CD4-positive, alpha-beta T cell treated with Interleukin-4 for 4 hours (primary cell): ENCODE measurements around the gene SCMH1.

Experiments
- DNase-seq: peaks from one replicate; pipeline ENCODE4 v3.0.0-alpha.2; 2020

Gene SCMH1

GRCh38 chr1:40987439-40988276, 254.4 kb downstream of the SCMH1 start:
- no peak for DNase-seq

DNA sequence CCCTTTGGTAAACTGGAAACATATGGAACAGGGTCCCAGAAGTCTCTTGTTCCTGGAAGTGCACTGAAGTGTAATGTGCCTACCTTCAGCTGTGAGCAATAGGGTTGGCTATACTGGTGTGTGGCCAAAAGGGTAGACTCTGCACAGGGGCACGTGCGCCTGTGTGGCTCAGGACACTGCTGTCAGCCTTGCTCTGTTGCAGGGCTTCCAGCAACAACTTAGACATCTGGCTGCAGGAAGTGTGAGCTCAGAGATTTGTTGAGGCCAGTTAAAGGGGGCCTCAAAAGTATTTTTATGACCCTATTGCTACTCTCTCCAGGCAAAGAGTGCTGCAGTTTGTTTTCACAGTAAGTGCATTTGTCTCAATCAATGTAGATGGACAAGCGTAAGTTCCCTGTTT, 255.2 kb downstream of the SCMH1 start:
- DNase-seq = no peak

GRCh38 chr1:40986328-40986783, 255.8 kb downstream of the SCMH1 start:
- DNase-seq = no peak

GRCh38 chr1:40985875-40986274, 256.2 kb downstream of the SCMH1 start:
- DNase-seq = no peak

DNA sequence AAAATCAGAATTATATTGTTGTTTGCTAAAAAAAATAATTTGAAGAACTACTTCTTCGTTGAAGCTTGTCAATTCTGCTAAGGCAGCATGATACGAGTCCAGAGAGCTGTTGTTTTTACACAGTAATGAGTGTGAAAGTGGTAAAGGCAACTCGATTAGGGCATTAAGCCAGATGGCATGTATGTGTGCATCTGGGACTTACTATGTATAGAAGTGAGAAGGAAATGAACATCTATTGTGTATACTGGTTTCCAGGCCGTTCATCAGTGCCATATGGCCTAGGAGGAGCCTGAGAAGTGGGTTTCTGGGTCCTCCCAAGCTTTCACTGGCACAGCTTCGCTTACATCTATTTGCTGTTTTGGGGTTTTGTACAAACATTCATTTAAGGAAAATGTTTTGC, 256.9 kb downstream of the SCMH1 start:
- DNase-seq = no peak

DNA sequence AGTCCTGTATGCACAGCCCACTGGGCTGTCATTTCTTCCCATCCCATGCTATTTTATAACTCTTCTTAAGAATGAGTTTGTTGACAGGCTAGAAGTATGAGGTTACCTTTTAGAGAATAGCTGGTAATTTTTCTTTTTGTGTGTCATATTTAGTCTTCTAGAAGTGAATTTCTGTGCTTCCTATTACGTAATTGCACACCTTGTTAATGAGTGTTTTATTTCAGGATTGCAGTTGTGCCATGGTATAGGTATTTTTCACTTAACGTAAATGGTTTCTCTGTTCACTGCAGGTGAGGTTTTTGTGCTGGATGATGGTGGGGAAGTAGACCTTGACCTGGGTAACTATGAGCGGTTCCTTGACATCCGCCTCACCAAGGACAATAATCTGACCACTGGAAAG, 257.6 kb downstream of the SCMH1 start:
- DNase-seq = no peak

- no peak for DNase-seq
These were observed 258.0 kb downstream of the SCMH1 start for GRCh38 chr1:40984066-40984465.

DNA sequence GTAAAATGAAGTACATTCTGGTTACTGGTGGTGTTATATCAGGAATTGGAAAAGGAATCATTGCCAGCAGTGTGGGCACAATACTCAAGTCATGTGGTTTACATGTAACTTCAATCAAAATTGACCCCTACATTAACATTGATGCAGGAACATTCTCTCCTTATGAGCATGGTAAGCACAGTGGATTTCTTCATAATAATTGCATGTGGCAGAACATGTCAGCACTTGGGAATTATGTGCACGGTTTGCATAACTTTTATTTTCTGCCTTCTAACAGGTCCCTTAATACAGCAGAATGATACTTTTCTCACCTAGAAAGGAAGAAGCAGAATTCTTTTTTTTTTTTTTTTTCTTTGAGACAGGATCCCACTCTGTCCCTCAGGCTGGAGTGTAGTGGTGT, 258.8 kb downstream of the SCMH1 start:
- no peak for DNase-seq

- DNase-seq = no peak
These were observed 259.4 kb downstream of the SCMH1 start for GRCh38 chr1:40982721-40983120.

- no peak for DNase-seq
These were observed 260.2 kb downstream of the SCMH1 start for GRCh38 chr1:40981691-40982448.

DNA sequence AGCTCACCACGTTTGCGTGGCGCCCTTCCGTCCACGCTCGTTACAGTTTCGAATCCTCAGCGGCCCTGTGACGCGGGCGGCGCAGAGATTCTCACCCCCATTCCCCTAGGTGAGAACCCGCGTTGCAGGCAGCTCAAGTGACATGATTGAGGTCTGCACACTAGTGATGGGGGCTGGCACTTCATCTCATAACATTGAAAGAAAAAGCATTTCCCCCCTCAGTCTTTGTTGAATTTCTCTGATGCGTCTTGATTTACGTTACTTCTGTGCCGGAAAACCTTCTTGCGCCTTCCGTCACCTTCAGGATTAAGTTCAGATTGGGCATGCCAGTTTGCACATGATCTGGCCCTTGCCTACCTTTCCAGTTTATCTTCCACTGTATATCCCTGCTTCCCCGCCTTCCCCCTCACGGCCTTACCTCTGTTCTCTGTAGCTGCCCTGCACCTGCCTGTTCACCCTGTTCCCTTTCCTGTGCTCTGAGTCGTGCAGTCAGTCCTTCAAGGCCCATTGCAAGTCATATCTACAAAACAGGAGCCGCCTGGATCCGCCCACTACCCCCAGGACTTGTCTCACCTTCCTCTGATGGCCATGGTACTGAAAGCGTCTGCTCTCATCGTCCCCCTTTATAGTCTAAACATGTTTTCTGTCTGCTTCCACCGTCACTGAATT, 261.5 kb downstream of the SCMH1 start:
- DNase-seq = peak; percentile 45

DNA sequence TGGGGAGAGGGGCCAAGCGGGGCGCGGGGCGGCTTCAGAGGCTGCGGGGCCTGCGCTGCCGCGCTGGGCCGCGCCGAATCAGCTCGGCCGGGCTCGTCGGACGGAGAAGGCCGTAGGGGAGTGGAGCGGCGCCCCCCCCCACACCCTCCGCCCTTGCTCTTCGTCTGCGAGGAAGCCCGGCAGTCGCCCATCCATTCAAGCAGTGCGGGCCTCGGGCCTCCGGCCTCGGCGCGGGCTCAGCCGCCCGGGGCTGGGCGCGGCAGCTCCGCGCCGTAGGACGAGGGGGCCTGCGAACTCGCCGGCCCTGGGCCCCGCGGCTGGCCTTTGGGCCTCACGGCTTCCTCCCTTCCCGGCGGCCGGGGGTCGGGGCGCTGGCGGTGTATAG, 262.0 kb downstream of the SCMH1 start:
- no peak for DNase-seq

DNA sequence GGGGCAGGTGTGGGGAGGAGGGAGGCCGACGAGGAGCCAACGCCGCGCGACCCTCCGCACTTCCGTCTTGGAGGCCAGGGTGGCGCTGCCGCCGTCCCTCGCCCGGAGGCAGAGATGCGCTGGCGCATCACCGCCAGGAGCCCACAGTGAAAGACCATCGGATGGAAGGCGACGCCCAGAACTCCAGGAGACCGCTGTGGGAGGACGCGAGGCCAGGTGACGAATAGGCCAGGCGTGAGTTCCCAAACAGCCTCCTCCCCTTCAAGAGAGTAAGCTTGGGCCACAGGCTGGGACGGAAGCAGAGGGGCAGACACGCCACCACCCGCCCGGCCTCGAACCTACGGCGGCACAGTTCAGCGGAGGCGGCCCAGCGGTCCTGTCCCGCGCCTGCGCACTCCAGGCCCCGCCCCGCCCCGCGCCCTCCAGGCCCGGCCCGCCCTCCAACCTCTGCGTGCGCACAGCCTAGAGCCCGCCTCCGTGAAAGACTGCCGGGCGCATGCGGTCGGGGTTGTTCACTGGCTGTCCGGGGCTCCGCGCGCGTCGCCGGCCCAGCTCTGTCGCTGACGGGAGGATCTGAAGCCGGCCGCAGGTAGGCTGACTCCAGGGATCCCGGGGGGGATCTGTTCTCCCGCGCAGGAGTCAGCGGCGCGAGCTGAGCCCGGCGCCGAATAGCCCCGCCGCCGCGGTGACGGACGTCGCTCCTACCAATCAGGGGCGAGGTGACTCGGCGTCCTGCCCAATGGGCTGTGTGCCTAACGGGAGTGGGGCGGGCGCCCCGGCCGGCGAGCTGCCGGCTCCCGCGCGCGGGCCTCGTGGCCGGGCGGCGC, 262.7 kb downstream of the SCMH1 start, which contains the start of gene CTPS1:
CTPS1 (plus strand) TSS at position 456 of the 827 bp plus-strand sequence. CDS start 3,595 bp downstream, outside the sequence.
- peak; percentile 93 for DNase-seq

- no peak for DNase-seq
These were observed 263.2 kb downstream of the SCMH1 start for GRCh38 chr1:40978886-40979240.

DNA sequence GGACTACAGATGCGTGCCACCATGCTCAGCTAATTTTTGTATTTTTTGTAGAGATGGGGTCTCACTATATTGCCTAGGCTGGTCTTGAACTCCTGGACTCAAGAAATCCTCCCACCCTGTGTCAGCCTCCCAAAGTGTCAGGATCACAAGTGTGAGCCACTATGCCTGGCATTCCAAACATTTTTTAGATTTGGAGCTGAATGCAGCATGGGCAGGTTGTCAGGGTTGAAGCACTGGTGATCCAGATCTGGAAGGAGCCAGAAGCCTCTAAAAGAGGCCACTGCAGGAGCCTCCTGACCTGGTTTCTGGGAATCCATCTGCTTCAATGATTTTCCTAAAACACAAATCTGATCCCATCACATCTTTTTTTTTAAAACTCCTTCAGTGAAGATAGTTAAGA, 264.4 kb downstream of the SCMH1 start:
- no peak for DNase-seq
